Keratinocyte (primary cell): Measurements from ENCODE around the gene PGAP1. TPM values are rescaled to one million over a fixed set of nuclear protein-coding genes. Genes with fewer than 3 reads are reported as not detected.

Experiments used
- DNase-seq: peaks from one replicate; pipeline ENCODE4 v3.0.0-alpha.2; 2011; ENCODE audit warnings: low read depth, missing footprints, low spot score
- FAIRE-seq: peaks from 2 replicates; lab custom pipeline; 2011; peaks lifted over from hg19 to GRCh38; lab: Jason Lieb, UNC
- H2AFZ ChIP-seq: 2 replicates; pipeline ENCODE4 v1.6.0; 2012; ENCODE audit warnings: low read length, control low read depth, inconsistent platforms; ENCODE audit not compliant: control insufficient read depth
- H3K27ac ChIP-seq: 2 replicates; pipeline ENCODE4 v1.5.1; 2011; ENCODE audit warnings: low read length; ENCODE audit not compliant: control insufficient read depth, insufficient read depth
- H3K27me3 ChIP-seq: 3 replicates; pipeline ENCODE4 v1.6.0; 2011; ENCODE audit warnings: low read length; ENCODE audit not compliant: control insufficient read depth, insufficient read depth; ENCODE audit errors: extremely low read depth
- H3K36me3 ChIP-seq, 2 experiments: 2 replicates in 1 of 2; 3 replicates in 1 of 2; pipeline ENCODE4 v1.5.1; 2011; ENCODE audit warnings: low read length in 2 of 2, mild to moderate bottlenecking in 1 of 2; ENCODE audit not compliant: control insufficient read depth in 2 of 2, insufficient read depth in 2 of 2; ENCODE audit errors: extremely low read depth in 1 of 2
- H3K4me1 ChIP-seq: 3 replicates; pipeline ENCODE4 v1.5.1; 2011; ENCODE audit warnings: low read length; ENCODE audit not compliant: control insufficient read depth, insufficient read depth; ENCODE audit errors: extremely low read depth
- H3K4me2 ChIP-seq: 3 replicates; pipeline ENCODE4 v1.6.0; 2011; ENCODE audit warnings: low read depth, low read length; ENCODE audit not compliant: control insufficient read depth, insufficient read depth; ENCODE audit errors: extremely low read depth
- H3K4me3 ChIP-seq, 3 experiments: fragments of 200-600 bp in 1 of 3; sonication (generic) in 1 of 3; 2 replicates in 2 of 3; 3 replicates in 1 of 3; pipeline ENCODE4 v1.5.1; 2011 to 2016; ENCODE audit warnings: low read length in 3 of 3, mild to moderate bottlenecking in 3 of 3, control low read depth in 2 of 3, inconsistent platforms in 1 of 3, low read depth in 1 of 3, mixed read lengths in 1 of 3, mixed run types in 1 of 3, moderate library complexity in 1 of 3; ENCODE audit not compliant: control insufficient read depth in 2 of 3, insufficient read depth in 2 of 3; ENCODE audit errors: extremely low read depth in 1 of 3
- H3K79me2 ChIP-seq: 2 replicates; pipeline ENCODE4 v1.6.0; 2012; ENCODE audit warnings: low read length; ENCODE audit not compliant: control insufficient read depth, insufficient read depth
- H3K9ac ChIP-seq: 3 replicates; pipeline ENCODE4 v1.6.0; 2011; ENCODE audit warnings: low read length; ENCODE audit not compliant: control insufficient read depth, insufficient read depth; ENCODE audit errors: extremely low read depth
- H3K9me1 ChIP-seq: 3 replicates; pipeline ENCODE4 v1.6.0; 2011; ENCODE audit warnings: low read length; ENCODE audit not compliant: control insufficient read depth, insufficient read depth; ENCODE audit errors: extremely low read depth
- H3K9me3 ChIP-seq: 2 replicates; pipeline ENCODE4 v1.5.1; 2012; ENCODE audit warnings: low read depth, low read length; ENCODE audit not compliant: control insufficient read depth
- H4K20me1 ChIP-seq: 3 replicates; pipeline ENCODE4 v1.6.0; 2011; ENCODE audit warnings: low read length; ENCODE audit not compliant: control insufficient read depth, insufficient read depth; ENCODE audit errors: extremely low read depth
- EZH2 ChIP-seq: IDR thresholded peaks from one replicate; pipeline ENCODE4 v1.6.1; 2012; ENCODE audit warnings: inconsistent platforms, mild to moderate bottlenecking, low read length, moderate library complexity
- dilution Hi-C: fragments of 300-500 bp; cut with MboI; formaldehyde crosslinking; loops from one replicate; pipeline ENCODE4 v1.7.0; 2020; ENCODE audit warnings: low sequenced_read_pairs; ENCODE audit not compliant: extremely low pct_ligation_motif_present
- polyA plus RNA-seq, 5 experiments: library from polyadenylated mRNA; depleted of rRNA in 3 of 5; stranded (reverse) in 3 of 5; stranded (forward) in 1 of 5; unstranded in 1 of 5; fragments of >200 nt; gene quantifications; 1 replicate in 1 of 5; 2 replicates in 3 of 5; 3 replicates in 1 of 5; pipeline versions ENCODE4 v1.2.1 to v1.2.3, GENCODE V29; 2011 to 2012; ENCODE audit warnings: missing spikeins in 2 of 5, low read depth in 1 of 5, low replicate concordance in 1 of 5
- TF ChIP-seq, protein P1 (sequence below), 3 experiments: IDR thresholded peaks in 1 of 3; conservative IDR thresholded peaks in 1 of 3; optimal IDR thresholded peaks in 1 of 3; 2 replicates in 2 of 3; 3 replicates in 1 of 3; pipeline versions ENCODE3 to v1.5.1; 2011; ENCODE audit warnings: low read length in 3 of 3, mild to moderate bottlenecking in 3 of 3, moderate library complexity in 2 of 3, control low read depth in 1 of 3, inconsistent platforms in 1 of 3; ENCODE audit not compliant: insufficient read depth in 2 of 3; ENCODE audit errors: extremely low read depth in 1 of 3

The PGAP1 gene
- polyA plus RNA-seq, 1 donor (not counting 4 experiments of a cell fraction or from before 2014, with no cell fraction given): 7.1 TPM

GRCh38 chr2:196900843-196901242 lies 25.7 kb downstream of the PGAP1 start:
- Histone ChIP-seq H3K27me3 (no peaks in the 10 kb centered on the region), H4K20me1 (no peaks in the 10 kb centered on the region), H3K4me2 (no peak overlapping the region), H3K79me2 (peaks cover 7% of the 10 kb centered on the region), H2AFZ (no peak overlapping the region), H3K4me3 (no peak overlapping the region), H3K4me1 (peaks cover 3% of the 10 kb centered on the region), H3K9me3 (no peaks in the 10 kb centered on the region), H3K9me1 (no peaks in the 10 kb centered on the region), H3K9ac (no peak overlapping the region), H3K36me3 (peaks cover 4 to 9% of the 10 kb centered on the region in 2 experiments), H3K27ac (no peak overlapping the region)
- dilution Hi-C loops: no loop called here
- DNase-seq: no peak
- no peak for TF ChIP-seq EZH2
- TF ChIP-seq, protein P1, sequence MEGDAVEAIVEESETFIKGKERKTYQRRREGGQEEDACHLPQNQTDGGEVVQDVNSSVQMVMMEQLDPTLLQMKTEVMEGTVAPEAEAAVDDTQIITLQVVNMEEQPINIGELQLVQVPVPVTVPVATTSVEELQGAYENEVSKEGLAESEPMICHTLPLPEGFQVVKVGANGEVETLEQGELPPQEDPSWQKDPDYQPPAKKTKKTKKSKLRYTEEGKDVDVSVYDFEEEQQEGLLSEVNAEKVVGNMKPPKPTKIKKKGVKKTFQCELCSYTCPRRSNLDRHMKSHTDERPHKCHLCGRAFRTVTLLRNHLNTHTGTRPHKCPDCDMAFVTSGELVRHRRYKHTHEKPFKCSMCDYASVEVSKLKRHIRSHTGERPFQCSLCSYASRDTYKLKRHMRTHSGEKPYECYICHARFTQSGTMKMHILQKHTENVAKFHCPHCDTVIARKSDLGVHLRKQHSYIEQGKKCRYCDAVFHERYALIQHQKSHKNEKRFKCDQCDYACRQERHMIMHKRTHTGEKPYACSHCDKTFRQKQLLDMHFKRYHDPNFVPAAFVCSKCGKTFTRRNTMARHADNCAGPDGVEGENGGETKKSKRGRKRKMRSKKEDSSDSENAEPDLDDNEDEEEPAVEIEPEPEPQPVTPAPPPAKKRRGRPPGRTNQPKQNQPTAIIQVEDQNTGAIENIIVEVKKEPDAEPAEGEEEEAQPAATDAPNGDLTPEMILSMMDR (optimal IDR thresholded peaks at IDR 0.05 in 1 of 3, IDR thresholded peaks at IDR 0.05 in 1 of 3, conservative IDR thresholded peaks at IDR 0.05 in 1 of 3; ENCODE audit: extremely low read depth in 1 of 3, insufficient read depth in 2 of 3, low read length in 3 of 3): no peak
- no peak for FAIRE-seq

GRCh38 chr2:196899976-196900375 lies 26.5 kb downstream of the PGAP1 start:
- no peaks in the 10 kb centered on the region for H4K20me1 ChIP-seq
- peaks cover 4 to 9% of the 10 kb centered on the region in 2 experiments for H3K36me3 ChIP-seq
- TF ChIP-seq, protein P1 (optimal IDR thresholded peaks at IDR 0.05 in 1 of 3, IDR thresholded peaks at IDR 0.05 in 1 of 3, conservative IDR thresholded peaks at IDR 0.05 in 1 of 3; ENCODE audit: extremely low read depth in 1 of 3, insufficient read depth in 2 of 3, low read length in 3 of 3): no peak
- no peak for TF ChIP-seq EZH2
- no peak for DNase-seq
- no peak for FAIRE-seq
- H3K4me2 ChIP-seq: no peak overlapping the region
- H3K9me1 ChIP-seq: no peaks in the 10 kb centered on the region
- no peaks in the 10 kb centered on the region for H3K9me3 ChIP-seq
- dilution Hi-C loops: no loop called here
- H3K27ac ChIP-seq: no peak overlapping the region
- no peak overlapping the region for H3K4me3 ChIP-seq
- H3K9ac ChIP-seq: no peak overlapping the region
- peaks cover 7% of the 10 kb centered on the region for H3K79me2 ChIP-seq
- no peak overlapping the region for H2AFZ ChIP-seq
- peaks cover 3% of the 10 kb centered on the region for H3K4me1 ChIP-seq
- no peaks in the 10 kb centered on the region for H3K27me3 ChIP-seq
